Parathyroid adenoma (tissue), 2 donors: ENCODE data around the gene ANXA6.
A peak's percentile ranks its signal among the peaks of the same experiment; 100 is the strongest.

Source experiments
- H2AFZ ChIP-seq: fragments of 300-600 bp; sonication (generic); one replicate; pipeline ENCODE4 v1.7.0; 2017; ENCODE audit warnings: antibody characterized with exemption, mild to moderate bottlenecking
- H3K27ac ChIP-seq: fragments of 300-600 bp; sonication (generic); one replicate; pipeline ENCODE4 v1.7.0; 2017
- H3K27me3 ChIP-seq: fragments of 300-600 bp; sonication (generic); one replicate; pipeline ENCODE4 v1.7.0; 2017; ENCODE audit warnings: low read length; ENCODE audit not compliant: control insufficient read depth, insufficient read depth
- H3K36me3 ChIP-seq: fragments of 300-600 bp; sonication (generic); one replicate; pipeline ENCODE4 v1.7.0; 2017; ENCODE audit warnings: low read length; ENCODE audit not compliant: control insufficient read depth, insufficient read depth
- H3K4me1 ChIP-seq: fragments of 300-600 bp; sonication (generic); one replicate; pipeline ENCODE4 v1.7.0; 2017; ENCODE audit warnings: control low read depth
- H3K4me2 ChIP-seq: fragments of 300-600 bp; sonication (generic); one replicate; pipeline ENCODE4 v1.7.0; 2017; ENCODE audit warnings: low read length
- H3K4me3 ChIP-seq: fragments of 300-600 bp; sonication (generic); one replicate; pipeline ENCODE4 v1.7.0; 2017; ENCODE audit warnings: low read depth, low read length
- H3K79me2 ChIP-seq: fragments of 300-600 bp; sonication (generic); one replicate; pipeline ENCODE4 v1.7.0; 2017; ENCODE audit warnings: control low read depth
- H3K9ac ChIP-seq: fragments of 300-600 bp; sonication (generic); one replicate; pipeline ENCODE4 v1.7.0; 2017; ENCODE audit warnings: mild to moderate bottlenecking
- H3K9me3 ChIP-seq: fragments of 300-600 bp; sonication (generic); one replicate; pipeline ENCODE4 v1.7.0; 2017; ENCODE audit warnings: low read length; ENCODE audit not compliant: control insufficient read depth
- TF ChIP-seq, protein P1 (sequence below): fragments of 300-600 bp; sonication (generic); IDR thresholded peaks from one replicate; pipeline ENCODE4 v1.7.0; 2017; ENCODE audit warnings: antibody characterized with exemption, mild to moderate bottlenecking
- donor health status: primary hyperparathyroidism.

Gene ANXA6

DNA sequence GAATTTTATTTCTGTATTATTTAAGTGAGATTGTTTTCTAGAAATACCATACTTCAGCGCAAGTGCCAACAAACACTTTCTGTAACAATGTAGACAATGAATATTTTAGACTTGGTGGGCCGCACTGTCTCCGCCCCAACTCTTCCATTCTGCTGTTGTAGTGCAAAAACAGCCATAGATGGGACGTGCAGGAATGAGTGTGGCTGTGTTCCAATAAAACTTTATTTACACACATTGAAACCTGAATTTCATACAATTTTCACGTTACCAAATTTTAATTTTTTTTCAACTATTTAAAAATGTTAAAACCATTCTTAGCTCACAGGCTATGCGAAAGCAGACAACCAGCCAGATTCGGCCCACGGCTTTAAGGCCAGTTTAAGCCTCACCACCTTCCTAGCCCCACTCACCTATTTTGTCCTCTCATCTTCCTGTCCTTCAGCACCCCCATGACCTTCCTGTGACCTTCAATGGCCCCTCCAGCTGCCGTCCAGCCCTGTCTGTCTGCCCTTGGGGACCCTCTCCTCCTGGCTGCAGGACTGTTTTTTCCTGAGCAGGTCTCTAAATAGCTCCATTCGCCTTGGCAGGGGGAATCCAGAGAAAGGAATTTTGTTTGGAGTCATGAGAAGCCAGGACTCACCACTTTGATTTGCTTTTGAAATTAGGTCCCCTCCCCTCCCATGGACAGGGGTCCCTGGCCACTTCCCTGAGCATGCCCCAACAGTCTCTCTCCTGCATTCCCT, 11.2 kb upstream of the ANXA6 start:
- H3K4me1 ChIP-seq, result no peaks in the 10 kb centered on the region
- H3K79me2 ChIP-seq, result no peaks in the 10 kb centered on the region
- no peaks in the 10 kb centered on the region for H3K36me3 ChIP-seq
- no peak overlapping the region for H3K4me3 ChIP-seq
- no peaks in the 10 kb centered on the region for H3K9me3 ChIP-seq
- no peaks in the 10 kb centered on the region for H3K27me3 ChIP-seq
- H3K4me2 ChIP-seq, result no peak overlapping the region
- no peak overlapping the region for H3K27ac ChIP-seq
- no peak overlapping the region for H3K9ac ChIP-seq
- TF ChIP-seq, protein P1, sequence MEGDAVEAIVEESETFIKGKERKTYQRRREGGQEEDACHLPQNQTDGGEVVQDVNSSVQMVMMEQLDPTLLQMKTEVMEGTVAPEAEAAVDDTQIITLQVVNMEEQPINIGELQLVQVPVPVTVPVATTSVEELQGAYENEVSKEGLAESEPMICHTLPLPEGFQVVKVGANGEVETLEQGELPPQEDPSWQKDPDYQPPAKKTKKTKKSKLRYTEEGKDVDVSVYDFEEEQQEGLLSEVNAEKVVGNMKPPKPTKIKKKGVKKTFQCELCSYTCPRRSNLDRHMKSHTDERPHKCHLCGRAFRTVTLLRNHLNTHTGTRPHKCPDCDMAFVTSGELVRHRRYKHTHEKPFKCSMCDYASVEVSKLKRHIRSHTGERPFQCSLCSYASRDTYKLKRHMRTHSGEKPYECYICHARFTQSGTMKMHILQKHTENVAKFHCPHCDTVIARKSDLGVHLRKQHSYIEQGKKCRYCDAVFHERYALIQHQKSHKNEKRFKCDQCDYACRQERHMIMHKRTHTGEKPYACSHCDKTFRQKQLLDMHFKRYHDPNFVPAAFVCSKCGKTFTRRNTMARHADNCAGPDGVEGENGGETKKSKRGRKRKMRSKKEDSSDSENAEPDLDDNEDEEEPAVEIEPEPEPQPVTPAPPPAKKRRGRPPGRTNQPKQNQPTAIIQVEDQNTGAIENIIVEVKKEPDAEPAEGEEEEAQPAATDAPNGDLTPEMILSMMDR, result no peak
- H2AFZ ChIP-seq, result no peak overlapping the region

DNA sequence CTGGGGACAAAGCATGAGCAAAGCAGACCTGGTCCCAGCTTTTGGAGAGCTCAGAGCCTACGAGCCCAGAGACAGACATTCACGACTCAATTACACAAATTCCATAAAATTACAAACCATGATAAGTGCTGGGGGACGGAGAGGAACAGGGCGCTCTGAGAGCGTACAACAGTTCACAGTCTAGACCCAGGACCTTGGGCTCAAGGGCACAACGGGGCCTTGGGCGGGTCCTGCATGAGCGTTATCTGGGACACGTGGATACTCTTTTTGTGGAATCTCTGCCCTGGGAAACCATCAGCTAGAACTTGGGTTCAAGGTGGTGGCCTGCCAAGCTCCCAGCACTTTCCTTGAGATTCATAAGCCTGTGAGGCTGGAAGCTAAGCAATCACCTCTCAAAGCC, 9.4 kb upstream of the ANXA6 start:
- Histone ChIP-seq H3K4me2 (no peak overlapping the region), H3K9me3 (no peaks in the 10 kb centered on the region), H3K27me3 (no peaks in the 10 kb centered on the region), H3K4me1 (no peaks in the 10 kb centered on the region), H3K36me3 (no peaks in the 10 kb centered on the region), H2AFZ (no peak overlapping the region), H3K4me3 (no peak overlapping the region), H3K9ac (no peak overlapping the region), H3K79me2 (no peaks in the 10 kb centered on the region), H3K27ac (no peak overlapping the region)
- TF ChIP-seq, protein P1, result no peak

DNA sequence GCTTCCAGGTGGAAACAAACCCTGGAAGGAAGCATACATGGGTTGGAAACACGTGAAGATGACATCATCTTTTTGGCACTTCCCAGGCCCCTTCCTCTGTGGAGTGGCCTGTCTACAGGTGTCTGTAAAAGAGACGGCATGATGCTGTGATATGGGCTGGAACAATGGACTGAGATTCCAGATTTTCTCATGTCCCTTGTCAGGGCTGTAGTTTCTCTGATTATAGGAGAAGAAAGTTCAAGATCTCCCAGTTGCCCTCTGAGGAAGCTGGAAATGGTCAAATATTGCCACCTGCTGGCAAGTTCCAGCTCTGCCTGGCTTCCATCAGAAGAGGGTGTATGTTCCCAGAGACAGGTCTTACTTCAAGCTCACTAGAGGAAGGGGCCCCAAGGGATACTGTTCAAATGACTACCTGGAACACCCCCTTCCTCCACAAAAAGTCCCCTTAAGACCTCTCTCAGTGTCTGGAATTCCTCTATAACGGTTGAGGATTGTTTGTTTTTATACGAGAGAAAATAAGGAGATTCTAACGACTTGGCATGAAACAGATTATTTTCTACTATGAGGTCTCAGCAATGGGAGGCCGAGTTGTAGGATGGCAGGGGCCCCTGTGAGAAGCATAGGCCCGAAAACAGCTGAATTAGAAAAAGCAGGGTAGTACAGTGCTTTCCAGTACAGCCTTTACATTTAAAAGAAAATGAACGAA, 7.3 kb upstream of the ANXA6 start:
- Histone ChIP-seq H2AFZ (peak overlapping the region; percentile 16), H3K27me3 (no peaks in the 10 kb centered on the region), H3K79me2 (peaks cover 3% of the 10 kb centered on the region), H3K4me2 (no peak overlapping the region), H3K4me3 (no peak overlapping the region), H3K27ac (no peak overlapping the region), H3K9me3 (no peaks in the 10 kb centered on the region), H3K36me3 (no peaks in the 10 kb centered on the region), H3K4me1 (no peaks in the 10 kb centered on the region), H3K9ac (no peak overlapping the region)
- TF ChIP-seq, protein P1, result peak; percentile 91

DNA sequence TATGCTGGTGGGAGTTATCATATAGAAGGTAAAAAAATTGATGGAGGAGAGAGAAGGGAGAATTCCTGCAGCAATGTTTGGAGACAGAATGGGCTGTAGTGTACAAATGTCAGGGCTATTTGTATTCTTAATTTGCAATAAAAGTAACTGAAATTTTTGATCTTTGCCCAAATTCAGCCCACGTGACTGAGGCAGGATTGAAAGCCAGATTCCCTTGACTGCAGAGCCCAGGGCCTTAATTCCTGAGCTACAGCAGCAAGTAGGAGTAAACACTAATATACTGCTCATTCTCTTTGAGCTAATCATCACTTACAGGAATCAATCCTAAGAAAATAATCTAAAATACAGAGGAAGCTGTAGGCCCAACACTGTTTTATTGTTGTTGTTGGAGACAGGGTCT, 5.2 kb upstream of the ANXA6 start:
- no peak overlapping the region for H2AFZ ChIP-seq
- no peaks in the 10 kb centered on the region for H3K27me3 ChIP-seq
- H3K79me2 ChIP-seq, result peaks cover 15% of the 10 kb centered on the region
- no peaks in the 10 kb centered on the region for H3K36me3 ChIP-seq
- no peaks in the 10 kb centered on the region for H3K9me3 ChIP-seq
- no peak overlapping the region for H3K4me2 ChIP-seq
- TF ChIP-seq, protein P1, result no peak
- H3K27ac ChIP-seq, result no peak overlapping the region
- no peak overlapping the region for H3K9ac ChIP-seq
- H3K4me3 ChIP-seq, result no peak overlapping the region
- H3K4me1 ChIP-seq, result peaks cover 8% of the 10 kb centered on the region
